Left ventricle myocardium inferior (tissue), 1 donor: ENCODE results near the gene HBA2. TPM values are rescaled to one million over a fixed set of nuclear protein-coding genes. Genes with fewer than 3 reads are reported as not detected.
A peak's percentile ranks its signal among the peaks of the same experiment; 100 is the strongest.
"Not testable (repeated sequence)": the region's sequence is repeated elsewhere in the genome, so short reads cannot be mapped to it uniquely, and the experiment has no call there.

Experiments
- DNase-seq: peaks from one replicate; pipeline ENCODE4 v3.0.0-alpha.2; 2020
- H3K27ac ChIP-seq: fragments of 200-600 bp; replicated peaks from 2 replicates; pipeline ENCODE4 v1.8.0; 2021
- H3K27me3 ChIP-seq: fragments of 200-600 bp; 2 replicates; pipeline ENCODE4 v1.8.0; 2021; ENCODE audit warnings: low read depth
- H3K36me3 ChIP-seq: fragments of 200-600 bp; 2 replicates; pipeline ENCODE4 v1.8.0; 2021
- H3K4me1 ChIP-seq: fragments of 200-600 bp; 2 replicates; pipeline ENCODE4 v1.8.0; 2021
- H3K4me3 ChIP-seq: fragments of 200-600 bp; 2 replicates; pipeline ENCODE4 v1.8.0; 2021; ENCODE audit warnings: mild to moderate bottlenecking, moderate library complexity
- H3K9me3 ChIP-seq: fragments of 200-600 bp; replicated peaks from 2 replicates; pipeline ENCODE4 v1.8.0; 2021
- intact Hi-C: fragments of 100-400 bp; cut with micrococcal nuclease; formaldehyde crosslinking; loops from one replicate; pipeline ENCODE4 v1.11.0; 2022
- total RNA-seq: library from RNA; stranded (reverse); fragmentation: NEBNext Ultra II Directional; extraction: Animal tissue kit (Norgen Biotek cat#: 25700); gene quantifications from one replicate; pipeline ENCODE4 v1.2.1, GENCODE V29; 2021
- TF ChIP-seq, protein P1 (sequence below): fragments of 200-600 bp; IDR thresholded peaks from 2 replicates; pipeline ENCODE4 v1.8.0; 2021; ENCODE audit warnings: antibody characterized with exemption, mild to moderate bottlenecking, borderline replicate concordance
- donor health status: DM: no; HTN: yes; CAD: no; lungs with severe emphysema.

HBA2 gene
- total RNA-seq, 1 donor from 2014 or later, result 59.1 TPM

DNA sequence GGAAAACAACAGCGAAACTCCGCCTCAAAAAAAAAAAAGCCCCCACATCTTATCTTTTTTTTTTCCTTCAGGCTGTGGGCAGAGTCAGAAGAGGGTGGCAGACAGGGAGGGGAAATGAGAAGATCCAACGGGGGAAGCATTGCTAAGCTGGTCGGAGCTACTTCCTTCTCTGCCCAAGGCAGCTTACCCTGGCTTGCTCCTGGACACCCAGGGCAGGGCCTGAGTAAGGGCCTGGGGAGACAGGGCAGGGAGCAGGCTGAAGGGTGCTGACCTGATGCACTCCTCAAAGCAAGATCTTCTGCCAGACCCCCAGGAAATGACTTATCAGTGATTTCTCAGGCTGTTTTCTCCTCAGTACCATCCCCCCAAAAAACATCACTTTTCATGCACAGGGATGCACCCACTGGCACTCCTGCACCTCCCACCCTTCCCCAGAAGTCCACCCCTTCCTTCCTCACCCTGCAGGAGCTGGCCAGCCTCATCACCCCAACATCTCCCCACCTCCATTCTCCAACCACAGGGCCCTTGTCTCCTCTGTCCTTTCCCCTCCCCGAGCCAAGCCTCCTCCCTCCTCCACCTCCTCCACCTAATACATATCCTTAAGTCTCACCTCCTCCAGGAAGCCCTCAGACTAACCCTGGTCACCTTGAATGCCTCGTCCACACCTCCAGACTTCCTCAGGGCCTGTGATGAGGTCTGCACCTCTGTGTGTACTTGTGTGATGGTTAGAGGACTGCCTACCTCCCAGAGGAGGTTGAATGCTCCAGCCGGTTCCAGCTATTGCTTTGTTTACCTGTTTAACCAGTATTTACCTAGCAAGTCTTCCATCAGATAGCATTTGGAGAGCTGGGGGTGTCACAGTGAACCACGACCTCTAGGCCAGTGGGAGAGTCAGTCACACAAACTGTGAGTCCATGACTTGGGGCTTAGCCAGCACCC lies 2.6 kb downstream of the HBA2 start:
- intact Hi-C loops, result no loop called here

DNA sequence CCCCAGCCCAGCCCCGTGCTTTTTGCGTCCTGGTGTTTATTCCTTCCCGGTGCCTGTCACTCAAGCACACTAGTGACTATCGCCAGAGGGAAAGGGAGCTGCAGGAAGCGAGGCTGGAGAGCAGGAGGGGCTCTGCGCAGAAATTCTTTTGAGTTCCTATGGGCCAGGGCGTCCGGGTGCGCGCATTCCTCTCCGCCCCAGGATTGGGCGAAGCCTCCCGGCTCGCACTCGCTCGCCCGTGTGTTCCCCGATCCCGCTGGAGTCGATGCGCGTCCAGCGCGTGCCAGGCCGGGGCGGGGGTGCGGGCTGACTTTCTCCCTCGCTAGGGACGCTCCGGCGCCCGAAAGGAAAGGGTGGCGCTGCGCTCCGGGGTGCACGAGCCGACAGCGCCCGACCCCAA lies 3.3 kb downstream of the HBA2 start:
- peak overlapping the region; percentile 36 for H3K4me3 ChIP-seq
- DNase-seq, H3K9me3 ChIP-seq, H3K36me3 ChIP-seq, intact Hi-C loops, H3K27ac ChIP-seq: not testable (repeated sequence)
- H3K4me1 ChIP-seq, result peaks cover 19% of the 10 kb centered on the region
- peaks cover 77% of the 10 kb centered on the region for H3K27me3 ChIP-seq

More for the DNA sequence above, 2.6 kb downstream of the HBA2 start:
- Histone ChIP-seq H3K36me3 (no peaks in the 10 kb centered on the region), H3K27ac (no peak overlapping the region), H3K9me3 (no peaks in the 10 kb centered on the region), H3K4me3 (no peak overlapping the region), H3K27me3 (peaks cover 77% of the 10 kb centered on the region), H3K4me1 (peaks cover 11% of the 10 kb centered on the region)
- TF ChIP-seq, protein P1, sequence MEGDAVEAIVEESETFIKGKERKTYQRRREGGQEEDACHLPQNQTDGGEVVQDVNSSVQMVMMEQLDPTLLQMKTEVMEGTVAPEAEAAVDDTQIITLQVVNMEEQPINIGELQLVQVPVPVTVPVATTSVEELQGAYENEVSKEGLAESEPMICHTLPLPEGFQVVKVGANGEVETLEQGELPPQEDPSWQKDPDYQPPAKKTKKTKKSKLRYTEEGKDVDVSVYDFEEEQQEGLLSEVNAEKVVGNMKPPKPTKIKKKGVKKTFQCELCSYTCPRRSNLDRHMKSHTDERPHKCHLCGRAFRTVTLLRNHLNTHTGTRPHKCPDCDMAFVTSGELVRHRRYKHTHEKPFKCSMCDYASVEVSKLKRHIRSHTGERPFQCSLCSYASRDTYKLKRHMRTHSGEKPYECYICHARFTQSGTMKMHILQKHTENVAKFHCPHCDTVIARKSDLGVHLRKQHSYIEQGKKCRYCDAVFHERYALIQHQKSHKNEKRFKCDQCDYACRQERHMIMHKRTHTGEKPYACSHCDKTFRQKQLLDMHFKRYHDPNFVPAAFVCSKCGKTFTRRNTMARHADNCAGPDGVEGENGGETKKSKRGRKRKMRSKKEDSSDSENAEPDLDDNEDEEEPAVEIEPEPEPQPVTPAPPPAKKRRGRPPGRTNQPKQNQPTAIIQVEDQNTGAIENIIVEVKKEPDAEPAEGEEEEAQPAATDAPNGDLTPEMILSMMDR, result no peak
- no peak for DNase-seq

DNA sequence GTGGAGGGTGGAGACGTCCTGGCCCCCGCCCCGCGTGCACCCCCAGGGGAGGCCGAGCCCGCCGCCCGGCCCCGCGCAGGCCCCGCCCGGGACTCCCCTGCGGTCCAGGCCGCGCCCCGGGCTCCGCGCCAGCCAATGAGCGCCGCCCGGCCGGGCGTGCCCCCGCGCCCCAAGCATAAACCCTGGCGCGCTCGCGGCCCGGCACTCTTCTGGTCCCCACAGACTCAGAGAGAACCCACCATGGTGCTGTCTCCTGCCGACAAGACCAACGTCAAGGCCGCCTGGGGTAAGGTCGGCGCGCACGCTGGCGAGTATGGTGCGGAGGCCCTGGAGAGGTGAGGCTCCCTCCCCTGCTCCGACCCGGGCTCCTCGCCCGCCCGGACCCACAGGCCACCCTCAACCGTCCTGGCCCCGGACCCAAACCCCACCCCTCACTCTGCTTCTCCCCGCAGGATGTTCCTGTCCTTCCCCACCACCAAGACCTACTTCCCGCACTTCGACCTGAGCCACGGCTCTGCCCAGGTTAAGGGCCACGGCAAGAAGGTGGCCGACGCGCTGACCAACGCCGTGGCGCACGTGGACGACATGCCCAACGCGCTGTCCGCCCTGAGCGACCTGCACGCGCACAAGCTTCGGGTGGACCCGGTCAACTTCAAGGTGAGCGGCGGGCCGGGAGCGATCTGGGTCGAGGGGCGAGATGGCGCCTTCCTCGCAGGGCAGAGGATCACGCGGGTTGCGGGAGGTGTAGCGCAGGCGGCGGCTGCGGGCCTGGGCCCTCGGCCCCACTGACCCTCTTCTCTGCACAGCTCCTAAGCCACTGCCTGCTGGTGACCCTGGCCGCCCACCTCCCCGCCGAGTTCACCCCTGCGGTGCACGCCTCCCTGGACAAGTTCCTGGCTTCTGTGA lies 4.1 kb downstream of the HBA2 start, which contains the start of gene HBA1:
Gene HBA1 (plus strand): TSS at position 204 of the 906 bp plus-strand sequence. CDS start 37 bp downstream, at position 241.
- H3K36me3 ChIP-seq, H3K9me3 ChIP-seq, intact Hi-C loops, DNase-seq, H3K27ac ChIP-seq: not testable (repeated sequence)
- Histone ChIP-seq H3K4me3 (peak within 1 kb of the TSS; percentile 36), H3K4me1 (peaks cover 25% of the 10 kb centered on the region), H3K27me3 (peaks cover 71% of the 10 kb centered on the region)

DNA sequence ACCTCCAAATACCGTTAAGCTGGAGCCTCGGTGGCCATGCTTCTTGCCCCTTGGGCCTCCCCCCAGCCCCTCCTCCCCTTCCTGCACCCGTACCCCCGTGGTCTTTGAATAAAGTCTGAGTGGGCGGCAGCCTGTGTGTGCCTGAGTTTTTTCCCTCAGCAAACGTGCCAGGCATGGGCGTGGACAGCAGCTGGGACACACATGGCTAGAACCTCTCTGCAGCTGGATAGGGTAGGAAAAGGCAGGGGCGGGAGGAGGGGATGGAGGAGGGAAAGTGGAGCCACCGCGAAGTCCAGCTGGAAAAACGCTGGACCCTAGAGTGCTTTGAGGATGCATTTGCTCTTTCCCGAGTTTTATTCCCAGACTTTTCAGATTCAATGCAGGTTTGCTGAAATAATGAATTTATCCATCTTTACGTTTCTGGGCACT lies 4.7 kb downstream of the HBA2 start:
- intact Hi-C loops, result no loop called here
- H3K9me3 ChIP-seq, result no peaks in the 10 kb centered on the region
- H3K36me3 ChIP-seq, result no peaks in the 10 kb centered on the region
- DNase-seq, result peak; percentile 29
- H3K4me1 ChIP-seq, result peaks cover 25% of the 10 kb centered on the region
- H3K4me3 ChIP-seq, result no peak overlapping the region
- H3K27me3 ChIP-seq, result peaks cover 68% of the 10 kb centered on the region
- no peak overlapping the region for H3K27ac ChIP-seq
- TF ChIP-seq, protein P1, result no peak

DNA sequence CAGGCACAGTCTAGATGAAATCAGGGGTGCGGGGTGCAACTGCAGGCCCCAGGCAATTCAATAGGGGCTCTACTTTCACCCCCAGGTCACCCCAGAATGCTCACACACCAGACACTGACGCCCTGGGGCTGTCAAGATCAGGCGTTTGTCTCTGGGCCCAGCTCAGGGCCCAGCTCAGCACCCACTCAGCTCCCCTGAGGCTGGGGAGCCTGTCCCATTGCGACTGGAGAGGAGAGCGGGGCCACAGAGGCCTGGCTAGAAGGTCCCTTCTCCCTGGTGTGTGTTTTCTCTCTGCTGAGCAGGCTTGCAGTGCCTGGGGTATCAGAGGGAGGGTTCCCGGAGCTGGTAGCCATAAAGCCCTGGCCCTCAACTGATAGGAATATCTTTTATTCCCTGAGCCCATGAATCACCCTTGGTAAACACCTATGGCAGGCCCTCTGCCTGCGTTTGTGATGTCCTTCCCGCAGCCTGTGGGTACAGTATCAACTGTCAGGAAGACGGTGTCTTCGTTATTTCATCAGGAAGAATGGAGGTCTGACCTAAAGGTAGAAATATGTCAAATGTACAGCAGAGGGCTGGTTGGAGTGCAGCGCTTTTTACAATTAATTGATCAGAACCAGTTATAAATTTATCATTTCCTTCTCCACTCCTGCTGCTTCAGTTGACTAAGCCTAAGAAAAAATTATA lies 5.4 kb downstream of the HBA2 start:
- H3K27ac ChIP-seq, result no peak overlapping the region
- TF ChIP-seq, protein P1, result no peak
- no peaks in the 10 kb centered on the region for H3K9me3 ChIP-seq
- intact Hi-C loops, result no loop called here
- no peak for DNase-seq
- H3K4me1 ChIP-seq, result peaks cover 25% of the 10 kb centered on the region
- H3K27me3 ChIP-seq, result peaks cover 67% of the 10 kb centered on the region
- no peaks in the 10 kb centered on the region for H3K36me3 ChIP-seq
- no peak overlapping the region for H3K4me3 ChIP-seq

DNA sequence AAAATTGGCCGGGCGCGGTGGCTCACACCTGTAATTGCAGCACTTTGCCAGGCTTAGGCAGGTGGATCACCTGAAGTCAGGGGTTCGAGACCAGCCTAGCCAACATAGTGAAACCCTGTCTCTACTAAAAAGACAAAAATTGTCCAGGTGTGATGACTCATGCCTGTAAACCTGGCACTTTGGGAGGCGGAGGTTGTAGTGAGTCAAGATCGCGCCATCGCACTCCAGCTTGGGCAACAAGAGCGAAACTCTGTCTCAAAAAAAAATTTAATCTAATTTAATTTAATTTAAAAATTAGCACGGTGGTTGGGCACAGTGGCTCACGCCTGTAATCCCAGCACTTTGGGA lies 6.0 kb downstream of the HBA2 start:
- intact Hi-C loops, result no loop called here
- Histone ChIP-seq H3K9me3 (no peaks in the 10 kb centered on the region), H3K4me3 (no peak overlapping the region), H3K36me3 (no peaks in the 10 kb centered on the region), H3K27me3 (peaks cover 62% of the 10 kb centered on the region), H3K4me1 (peaks cover 25% of the 10 kb centered on the region), H3K27ac (no peak overlapping the region)
- DNase-seq, result no peak
- TF ChIP-seq, protein P1, result no peak
